HCT116 (cell line): ENCODE data around the gene XAB2. TPM values are rescaled to one million over a fixed set of nuclear protein-coding genes. Genes with fewer than 3 reads are reported as not detected.
A peak's percentile ranks its signal among the peaks of the same experiment; 100 is the strongest.

Source experiments
- ATAC-seq: fragments of 200-7000 bp; cut with Tn5 transposase; 2 replicates; pipeline ENCODE4 v1.9.1; 2020; ENCODE audit warnings: mild to moderate bottlenecking, moderate library complexity
- BruUV-seq: library from RNA; stranded (reverse); fragments of 400-500 nt; replicated peaks from 2 replicates; lab custom pipeline; 2021; lab: Mats Ljungman, UMichigan
- CTCF ChIA-PET: fragments of 300-600 bp; sonication (Branson Sonifier 250); formaldehyde crosslinking; loops from one replicate; lab custom pipeline; 2021; ENCODE audit warnings: antibody characterized with exemption; lab: Charles Lee
- POLR2A ChIA-PET: fragments of 300-600, 350-600 bp; sonication (Branson Sonifier 250); formaldehyde crosslinking; loops from one replicate; lab custom pipeline; 2021; ENCODE audit warnings: antibody characterized with exemption; lab: Charles Lee
- RAD21 ChIA-PET, 2 experiments: fragments of 300-600 bp; sonication (Branson Sonifier 250); formaldehyde crosslinking; loops; one replicate each; lab custom pipeline; 2023; ENCODE audit warnings: low total read pairs in 2 of 2; ENCODE audit not compliant: uncharacterized antibody in 2 of 2, unreplicated experiment in 2 of 2, low non-redundant PET in 1 of 2; lab: Charles Lee
- DNase-seq: peaks from one replicate; pipeline ENCODE4 v3.0.0-alpha.2; 2010; ENCODE audit warnings: low read depth, low spot score
- H2AFZ ChIP-seq: fragments of 200-600 bp; shearing (Covaris generic), sonication (generic); 2 replicates; pipeline ENCODE4 v1.6.1; 2017; ENCODE audit warnings: low read depth, mixed run types, mixed read lengths, antibody characterized with exemption, low read length; ENCODE audit not compliant: poor library complexity, severe bottlenecking
- H3K27ac ChIP-seq: 2 replicates; pipeline ENCODE4 v1.5.1; 2012; ENCODE audit warnings: low read depth, low read length
- H3K27me3 ChIP-seq: fragments of 200-600 bp; sonication (generic); 2 replicates; pipeline ENCODE4 v1.6.1; 2016; ENCODE audit warnings: mixed run types, low read length, mixed read lengths; ENCODE audit not compliant: insufficient read depth
- H3K36me3 ChIP-seq, 2 experiments: fragments of 200-500 bp in 1 of 2; fragments of 200-600 bp in 1 of 2; sonication (Bioruptor generic) in 1 of 2; sonication (generic) in 1 of 2; 2 replicates each; pipeline versions ENCODE4 v1.5.1 to v1.6.1; 2014 to 2016; ENCODE audit warnings: low read length in 2 of 2, inconsistent platforms in 1 of 2, mixed read lengths in 1 of 2, mixed run types in 1 of 2; ENCODE audit not compliant: insufficient read depth in 2 of 2, control insufficient read depth in 1 of 2
- H3K4me1 ChIP-seq, 2 experiments: fragments of 200-600 bp in 1 of 2; sonication (generic) in 1 of 2; 2 replicates each; pipeline versions ENCODE4 v1.5.1 to v1.6.1; 2012 to 2017; ENCODE audit warnings: low read length in 2 of 2, inconsistent platforms in 1 of 2, mild to moderate bottlenecking in 1 of 2, mixed read lengths in 1 of 2, mixed run types in 1 of 2, moderate library complexity in 1 of 2; ENCODE audit not compliant: insufficient read depth in 2 of 2, control insufficient read depth in 1 of 2
- H3K4me2 ChIP-seq: fragments of 200-600 bp; sonication (generic); 2 replicates; pipeline ENCODE4 v1.6.1; 2017; ENCODE audit warnings: mixed run types, low read length, mixed read lengths
- H3K4me3 ChIP-seq, 2 experiments: fragments of 200-600 bp in 1 of 2; sonication (generic) in 1 of 2; replicated peaks in 1 of 2; 2 replicates each; pipeline ENCODE4 v1.5.1; 2011 to 2016; ENCODE audit warnings: low read length in 2 of 2, control low read depth in 1 of 2, low read depth in 1 of 2, mild to moderate bottlenecking in 1 of 2, mixed read lengths in 1 of 2, mixed run types in 1 of 2
- H3K79me2 ChIP-seq: fragments of 200-600 bp; sonication (generic); 2 replicates; pipeline ENCODE4 v1.6.1; 2017; ENCODE audit warnings: mild to moderate bottlenecking, mixed run types, low read length, moderate library complexity, mixed read lengths; ENCODE audit not compliant: insufficient read depth
- H3K9ac ChIP-seq: fragments of 200-600 bp; sonication (generic); 2 replicates; pipeline ENCODE4 v1.6.1; 2016; ENCODE audit warnings: low read length, mixed read lengths
- H3K9me2 ChIP-seq: fragments of 200-600 bp; sonication (generic), shearing (Covaris generic); 2 replicates; pipeline ENCODE4 v1.6.1; 2017; ENCODE audit warnings: mixed run types, mild to moderate bottlenecking, moderate library complexity; ENCODE audit not compliant: insufficient read depth
- H3K9me3 ChIP-seq, 2 experiments: fragments of 200-500 bp in 1 of 2; fragments of 200-600 bp in 1 of 2; sonication (Bioruptor generic) in 1 of 2; sonication (generic) in 1 of 2; 2 replicates each; pipeline ENCODE4 v1.6.1; 2014 to 2017; ENCODE audit warnings: low read length in 2 of 2, mixed read lengths in 2 of 2, inconsistent platforms in 1 of 2, low read depth in 1 of 2, mild to moderate bottlenecking in 1 of 2, mixed run types in 1 of 2, moderate library complexity in 1 of 2; ENCODE audit not compliant: control insufficient read depth in 1 of 2, insufficient read depth in 1 of 2
- H4K20me1 ChIP-seq: fragments of 200-600 bp; sonication (generic), shearing (Covaris generic); 2 replicates; pipeline ENCODE4 v1.6.1; 2017; ENCODE audit warnings: mixed run types, mild to moderate bottlenecking, moderate library complexity; ENCODE audit not compliant: insufficient read depth
- EZH2 ChIP-seq: fragments of 200-600 bp; sonication (generic); IDR thresholded peaks from 2 replicates; pipeline ENCODE4 v1.6.1; 2017; ENCODE audit warnings: antibody characterized with exemption, mixed run types
- RAD21 ChIP-seq: IDR thresholded peaks from 2 replicates; pipeline ENCODE4 v1.6.1; 2012; ENCODE audit warnings: low read depth, mild to moderate bottlenecking
- SP1 ChIP-seq: IDR thresholded peaks from 2 replicates; pipeline ENCODE4 v1.6.1; 2012; ENCODE audit warnings: low read depth
- ZFX ChIP-seq: fragments of 450-650 bp; IDR thresholded peaks from 2 replicates; pipeline ENCODE4 v1.6.1; 2017
- intact Hi-C: fragments of 100-400 bp; cut with micrococcal nuclease; formaldehyde crosslinking; loops from 2 replicates; pipeline ENCODE4 v1.10.0; 2022
- total RNA-seq: library from RNA; stranded (reverse); gene quantifications from one replicate; pipeline ENCODE4 v1.2.1, GENCODE V29; 2021; ENCODE audit not compliant: unreplicated experiment
- TF ChIP-seq, protein P1 (sequence below), 3 experiments: fragments of 200-600 bp in 1 of 3; sonication (generic) in 1 of 3; IDR thresholded peaks in 2 of 3; conservative IDR thresholded peaks in 1 of 3; 2 replicates each; pipeline ENCODE4 v1.5.1; 2012 to 2017; ENCODE audit warnings: low read depth in 2 of 3, low read length in 2 of 3, antibody characterized with exemption in 1 of 3, borderline replicate concordance in 1 of 3, control low read depth in 1 of 3, mild to moderate bottlenecking in 1 of 3, mixed read lengths in 1 of 3, mixed run types in 1 of 3, moderate library complexity in 1 of 3; ENCODE audit not compliant: insufficient read depth in 1 of 3
- TF ChIP-seq, protein P2 (sequence below): IDR thresholded peaks from 2 replicates; pipeline ENCODE4 v1.6.1; 2011; ENCODE audit warnings: mild to moderate bottlenecking, low read length, moderate library complexity; ENCODE audit not compliant: insufficient replicate concordance; ENCODE audit errors: extremely low read depth

XAB2 gene
- total RNA-seq, 1 experiment from 2014 or later: 103 TPM

DNA sequence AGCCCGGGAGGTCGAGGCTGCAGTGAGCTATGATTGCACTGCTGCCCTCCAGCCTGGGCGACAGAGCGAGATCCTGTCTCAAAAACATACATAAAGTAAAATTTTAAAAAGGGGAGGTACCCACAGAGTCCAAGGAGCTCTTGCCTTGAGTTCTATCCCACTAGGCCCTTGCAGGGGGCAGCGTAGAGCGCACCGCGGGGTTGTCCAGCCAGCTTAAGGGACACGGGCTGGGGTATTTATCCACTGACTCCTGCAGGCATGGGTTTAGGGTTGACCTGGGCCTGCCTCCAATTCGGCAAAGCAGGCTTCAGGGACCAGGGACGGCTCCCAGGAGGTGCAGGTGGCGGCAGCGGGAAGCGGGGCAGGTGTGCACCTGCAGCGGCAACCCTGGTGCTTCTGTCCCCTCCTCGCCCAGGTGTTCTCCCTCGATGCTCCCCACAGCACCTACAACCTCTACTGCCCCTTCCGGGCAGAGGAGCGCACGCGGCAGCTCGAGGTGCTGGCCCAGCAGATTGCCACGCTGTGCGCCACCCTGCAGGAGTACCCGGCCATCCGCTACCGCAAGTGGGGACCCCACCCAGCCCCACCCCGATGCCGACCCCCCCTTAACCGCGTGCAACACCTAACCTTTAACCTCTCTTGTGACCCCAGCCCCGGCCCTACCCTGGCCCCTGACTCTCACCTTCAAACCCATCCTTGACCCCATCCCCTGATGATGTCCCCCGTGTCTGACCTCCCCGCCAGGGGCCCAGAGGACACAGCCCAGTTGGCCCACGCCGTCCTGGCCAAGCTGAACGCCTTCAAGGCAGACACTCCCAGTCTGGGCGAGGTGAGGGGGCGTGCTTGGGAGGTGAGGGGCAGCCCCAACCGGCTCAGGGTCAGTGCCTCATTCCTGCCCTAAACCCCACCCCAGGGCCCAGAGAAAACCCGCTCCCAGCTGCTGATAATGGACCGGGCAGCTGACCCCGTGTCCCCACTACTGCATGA, 12.2 kb upstream of the XAB2 start:
- Histone ChIP-seq H3K4me1 (peaks cover 6 to 22% of the 10 kb centered on the region in 2 experiments; a peak in 3 of 4 replicates), H3K27me3 (no peaks in the 10 kb centered on the region), H3K9ac (no peak overlapping the region), H3K4me3 (no peak overlapping the region), H3K36me3 (peaks cover 0 to 6% of the 10 kb centered on the region in 2 experiments; a peak in 1 of 4 replicates), H3K9me2 (no peaks in the 10 kb centered on the region), H3K27ac (no peak overlapping the region), H2AFZ (no peak overlapping the region)
- BruUV-seq: no TSS peak
- intact Hi-C loops: no loop called here
- CTCF ChIA-PET: interaction anchor here (1.0 to 1.1 kb wide), 3 partner anchors 12 to 158 kb away, joined by 3 to 7 read pairs (median 4); no protein-coding TSS in a partner anchor
- RAD21 ChIA-PET: no interaction called here
- ATAC-seq: no peak
- TF ChIP-seq RAD21: no peak
- TF ChIP-seq, protein P1, sequence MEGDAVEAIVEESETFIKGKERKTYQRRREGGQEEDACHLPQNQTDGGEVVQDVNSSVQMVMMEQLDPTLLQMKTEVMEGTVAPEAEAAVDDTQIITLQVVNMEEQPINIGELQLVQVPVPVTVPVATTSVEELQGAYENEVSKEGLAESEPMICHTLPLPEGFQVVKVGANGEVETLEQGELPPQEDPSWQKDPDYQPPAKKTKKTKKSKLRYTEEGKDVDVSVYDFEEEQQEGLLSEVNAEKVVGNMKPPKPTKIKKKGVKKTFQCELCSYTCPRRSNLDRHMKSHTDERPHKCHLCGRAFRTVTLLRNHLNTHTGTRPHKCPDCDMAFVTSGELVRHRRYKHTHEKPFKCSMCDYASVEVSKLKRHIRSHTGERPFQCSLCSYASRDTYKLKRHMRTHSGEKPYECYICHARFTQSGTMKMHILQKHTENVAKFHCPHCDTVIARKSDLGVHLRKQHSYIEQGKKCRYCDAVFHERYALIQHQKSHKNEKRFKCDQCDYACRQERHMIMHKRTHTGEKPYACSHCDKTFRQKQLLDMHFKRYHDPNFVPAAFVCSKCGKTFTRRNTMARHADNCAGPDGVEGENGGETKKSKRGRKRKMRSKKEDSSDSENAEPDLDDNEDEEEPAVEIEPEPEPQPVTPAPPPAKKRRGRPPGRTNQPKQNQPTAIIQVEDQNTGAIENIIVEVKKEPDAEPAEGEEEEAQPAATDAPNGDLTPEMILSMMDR (IDR thresholded peaks at IDR 0.05 in 2 of 3, conservative IDR thresholded peaks at IDR 0.05 in 1 of 3; ENCODE audit: borderline replicate concordance in 1 of 3, insufficient read depth in 1 of 3, low read depth in 2 of 3, low read length in 2 of 3): peak in 2 of 3 experiments; percentile 22 to 42; a peak in 4 of 6 replicates
- TF ChIP-seq, all 23 proteins: peak for 1
- Histone ChIP-seq H4K20me1 (no peaks in the 10 kb centered on the region), H3K4me2 (no peak overlapping the region), H3K9me3 (peaks cover 0 to 4% of the 10 kb centered on the region in 2 experiments; a peak in 1 of 4 replicates), H3K79me2 (peaks cover 17% of the 10 kb centered on the region)
- POLR2A ChIA-PET: no interaction called here
- DNase-seq: no peak

- no peaks in the 10 kb centered on the region for H4K20me1 ChIP-seq
- ATAC-seq: no peak
- intact Hi-C loops: no loop called here
Measured at GRCh38 chr19:7640803-7641202, 11.5 kb upstream of the XAB2 start.

More at GRCh38 chr19:7640803-7641202, 11.5 kb upstream of the XAB2 start:
- no peak overlapping the region for H3K9ac ChIP-seq
- H3K27ac ChIP-seq: no peak overlapping the region
- no peak overlapping the region for H3K4me3 ChIP-seq
- H3K4me2 ChIP-seq: no peak overlapping the region
- H3K27me3 ChIP-seq: no peaks in the 10 kb centered on the region
- H3K79me2 ChIP-seq: peaks cover 17% of the 10 kb centered on the region
- no peak overlapping the region for H2AFZ ChIP-seq
- no peaks in the 10 kb centered on the region; a peak in 1 of 4 replicates for H3K36me3 ChIP-seq
- ChIA-PET CTCF (interaction anchor here (1.0 to 1.1 kb wide), 3 partner anchors 11 to 159 kb away, joined by 3 to 7 read pairs (median 4); no protein-coding TSS in a partner anchor), RAD21 (no interaction called here), POLR2A (no interaction called here)
- peaks cover 0 to 4% of the 10 kb centered on the region in 2 experiments; a peak in 1 of 4 replicates for H3K9me3 ChIP-seq
- no peak for DNase-seq
- TF ChIP-seq EZH2: no peak
- TF ChIP-seq SP1: no peak
- TF ChIP-seq ZFX: no peak
- TF ChIP-seq, protein P2, sequence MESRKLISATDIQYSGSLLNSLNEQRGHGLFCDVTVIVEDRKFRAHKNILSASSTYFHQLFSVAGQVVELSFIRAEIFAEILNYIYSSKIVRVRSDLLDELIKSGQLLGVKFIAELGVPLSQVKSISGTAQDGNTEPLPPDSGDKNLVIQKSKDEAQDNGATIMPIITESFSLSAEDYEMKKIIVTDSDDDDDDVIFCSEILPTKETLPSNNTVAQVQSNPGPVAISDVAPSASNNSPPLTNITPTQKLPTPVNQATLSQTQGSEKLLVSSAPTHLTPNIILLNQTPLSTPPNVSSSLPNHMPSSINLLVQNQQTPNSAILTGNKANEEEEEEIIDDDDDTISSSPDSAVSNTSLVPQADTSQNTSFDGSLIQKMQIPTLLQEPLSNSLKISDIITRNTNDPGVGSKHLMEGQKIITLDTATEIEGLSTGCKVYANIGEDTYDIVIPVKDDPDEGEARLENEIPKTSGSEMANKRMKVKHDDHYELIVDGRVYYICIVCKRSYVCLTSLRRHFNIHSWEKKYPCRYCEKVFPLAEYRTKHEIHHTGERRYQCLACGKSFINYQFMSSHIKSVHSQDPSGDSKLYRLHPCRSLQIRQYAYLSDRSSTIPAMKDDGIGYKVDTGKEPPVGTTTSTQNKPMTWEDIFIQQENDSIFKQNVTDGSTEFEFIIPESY: no peak
- TF ChIP-seq RAD21: no peak
- no peaks in the 10 kb centered on the region for H3K9me2 ChIP-seq
- BruUV-seq: no TSS peak
- peaks cover 8 to 27% of the 10 kb centered on the region in 2 experiments; a peak in 3 of 4 replicates for H3K4me1 ChIP-seq
